ENCODE results near the gene GET4. TPM values are rescaled to one million over a fixed set of nuclear protein-coding genes. Genes with fewer than 3 reads are reported as not detected.

GET4 gene
- total RNA-seq, 1 experiment from 2014 or later: 44.8 TPM

- Histone ChIP-seq H3K9me3 (ENCODE audit: control insufficient read depth in 1 of 2, insufficient read depth in 1 of 2, low read depth in 1 of 2, low read length in 2 of 2) (no peaks in the 10 kb centered on the region), H2AFZ (ENCODE audit: low read depth, low read length, poor library complexity, severe bottlenecking) (no peak overlapping the region), H4K20me1 (ENCODE audit: insufficient read depth) (no peaks in the 10 kb centered on the region), H3K79me2 (ENCODE audit: insufficient read depth, low read length) (no peaks in the 10 kb centered on the region), H3K27ac (ENCODE audit: low read depth, low read length) (no peak overlapping the region), H3K4me1 (ENCODE audit: control insufficient read depth in 1 of 2, insufficient read depth in 2 of 2, low read length in 2 of 2) (peaks cover 7 to 9% of the 10 kb centered on the region in 2 experiments), H3K36me3 (ENCODE audit: control insufficient read depth in 1 of 2, insufficient read depth in 2 of 2, low read length in 2 of 2) (no peaks in the 10 kb centered on the region), H3K4me3 (replicated peaks in 1 of 2; ENCODE audit: low read depth in 1 of 2, low read length in 2 of 2) (no peak overlapping the region), H3K9me2 (ENCODE audit: insufficient read depth) (no peaks in the 10 kb centered on the region), H3K27me3 (ENCODE audit: insufficient read depth, low read length) (0 out of 2 replicates have a peak, but pooled peaks cover 2% of the 10 kb centered on the region), H3K4me2 (ENCODE audit: low read length) (no peak overlapping the region), H3K9ac (ENCODE audit: low read length) (no peak overlapping the region)
- BruUV-seq (replicated peaks): no TSS peak
- TF ChIP-seq, protein P1, sequence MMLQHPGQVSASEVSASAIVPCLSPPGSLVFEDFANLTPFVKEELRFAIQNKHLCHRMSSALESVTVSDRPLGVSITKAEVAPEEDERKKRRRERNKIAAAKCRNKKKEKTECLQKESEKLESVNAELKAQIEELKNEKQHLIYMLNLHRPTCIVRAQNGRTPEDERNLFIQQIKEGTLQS (IDR thresholded peaks at IDR 0.05): no peak
- TF ChIP-seq RAD21 (IDR thresholded peaks at IDR 0.05; ENCODE audit: low read depth) (no peak), JUND (IDR thresholded peaks at IDR 0.05) (no peak), EZH2 (IDR thresholded peaks at IDR 0.05) (no peak), POLR2AphosphoS5 (IDR thresholded peaks at IDR 0.05; ENCODE audit: low read depth, low read length) (no peak), SRF (IDR thresholded peaks at IDR 0.05; ENCODE audit: low read depth) (no peak), CBX3 (IDR thresholded peaks at IDR 0.05; ENCODE audit: low read depth) (no peak), SIN3A (IDR thresholded peaks at IDR 0.05; ENCODE audit: low read depth) (no peak)
- TF ChIP-seq, protein P2, sequence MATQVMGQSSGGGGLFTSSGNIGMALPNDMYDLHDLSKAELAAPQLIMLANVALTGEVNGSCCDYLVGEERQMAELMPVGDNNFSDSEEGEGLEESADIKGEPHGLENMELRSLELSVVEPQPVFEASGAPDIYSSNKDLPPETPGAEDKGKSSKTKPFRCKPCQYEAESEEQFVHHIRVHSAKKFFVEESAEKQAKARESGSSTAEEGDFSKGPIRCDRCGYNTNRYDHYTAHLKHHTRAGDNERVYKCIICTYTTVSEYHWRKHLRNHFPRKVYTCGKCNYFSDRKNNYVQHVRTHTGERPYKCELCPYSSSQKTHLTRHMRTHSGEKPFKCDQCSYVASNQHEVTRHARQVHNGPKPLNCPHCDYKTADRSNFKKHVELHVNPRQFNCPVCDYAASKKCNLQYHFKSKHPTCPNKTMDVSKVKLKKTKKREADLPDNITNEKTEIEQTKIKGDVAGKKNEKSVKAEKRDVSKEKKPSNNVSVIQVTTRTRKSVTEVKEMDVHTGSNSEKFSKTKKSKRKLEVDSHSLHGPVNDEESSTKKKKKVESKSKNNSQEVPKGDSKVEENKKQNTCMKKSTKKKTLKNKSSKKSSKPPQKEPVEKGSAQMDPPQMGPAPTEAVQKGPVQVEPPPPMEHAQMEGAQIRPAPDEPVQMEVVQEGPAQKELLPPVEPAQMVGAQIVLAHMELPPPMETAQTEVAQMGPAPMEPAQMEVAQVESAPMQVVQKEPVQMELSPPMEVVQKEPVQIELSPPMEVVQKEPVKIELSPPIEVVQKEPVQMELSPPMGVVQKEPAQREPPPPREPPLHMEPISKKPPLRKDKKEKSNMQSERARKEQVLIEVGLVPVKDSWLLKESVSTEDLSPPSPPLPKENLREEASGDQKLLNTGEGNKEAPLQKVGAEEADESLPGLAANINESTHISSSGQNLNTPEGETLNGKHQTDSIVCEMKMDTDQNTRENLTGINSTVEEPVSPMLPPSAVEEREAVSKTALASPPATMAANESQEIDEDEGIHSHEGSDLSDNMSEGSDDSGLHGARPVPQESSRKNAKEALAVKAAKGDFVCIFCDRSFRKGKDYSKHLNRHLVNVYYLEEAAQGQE (IDR thresholded peaks at IDR 0.05; ENCODE audit: low read depth): no peak
- intact Hi-C loops (cut with micrococcal nuclease): loop anchor here (10.0 kb wide), 1 partner anchor 161 kb away; no protein-coding TSS in a partner anchor
- ATAC-seq (no peak), DNase-seq (ENCODE audit: low read depth, low spot score) (no peak)
- RAD21 ChIA-PET (ENCODE audit: low non-redundant PET in 1 of 2, low total read pairs in 2 of 2, uncharacterized antibody in 2 of 2, unreplicated experiment in 2 of 2): no interaction called here
- POLR2A ChIA-PET: no interaction called here
- CTCF ChIA-PET: no interaction called here
Observed at GRCh38 chr7:903921-904755, 27.8 kb downstream of the GET4 start.
